IMR-90 (cell line): Measurements from ENCODE around the gene FAM237A. TPM values are rescaled to one million over a fixed set of nuclear protein-coding genes. Genes with fewer than 3 reads are reported as not detected.

Experiments
- ATAC-seq: fragments of 200-7000 bp; cut with Tn5 transposase; 2 replicates; pipeline ENCODE4 v1.9.1; 2020; ENCODE audit warnings: low read depth, mild to moderate bottlenecking, moderate library complexity
- Bru-seq: library from RNA; stranded (reverse); fragments of 400-500 nt; gene quantifications from one replicate; lab custom pipeline; 2021; lab: Mats Ljungman, UMichigan
- BruChase-seq, 2 experiments: library from RNA; stranded (reverse); fragments of 400-500 nt; gene quantifications; one replicate each; lab custom pipeline; 2021; lab: Mats Ljungman, UMichigan
- BruUV-seq: library from RNA; stranded (reverse); fragments of 400-500 nt; replicated peaks from 2 replicates; lab custom pipeline; 2021; lab: Mats Ljungman, UMichigan
- CTCF ChIA-PET: fragments of 300-600 bp; formaldehyde crosslinking; extraction: SDS; loops from one replicate; lab custom pipeline; 2021; ENCODE audit warnings: antibody characterized with exemption; lab: Yijun Ruan, JAX
- POLR2A ChIA-PET: fragments of 300-600 bp; sonication (Branson Sonifier 250); formaldehyde crosslinking; loops from one replicate; lab custom pipeline; 2022; ENCODE audit warnings: antibody characterized with exemption; ENCODE audit not compliant: unreplicated experiment; lab: Charles Lee
- DNase-seq: peaks from one replicate; pipeline ENCODE4 v3.0.0; 2013
- H2AFZ ChIP-seq: replicated peaks from 2 replicates; pipeline ENCODE3; 2013; ENCODE audit warnings: low read length, mild to moderate bottlenecking; ENCODE audit not compliant: poor library complexity
- H2AK5ac ChIP-seq: 2 replicates; pipeline ENCODE4 v1.6.1; 2013; ENCODE audit warnings: low read depth, low read length, inconsistent platforms
- H2AK9ac ChIP-seq: replicated peaks from 2 replicates; pipeline ENCODE3; 2013; ENCODE audit warnings: mild to moderate bottlenecking, low read depth, low read length, moderate library complexity; ENCODE audit not compliant: poor library complexity
- H2BK120ac ChIP-seq: 2 replicates; pipeline ENCODE4 v1.6.1; 2013; ENCODE audit warnings: low read depth, low read length, inconsistent platforms
- H2BK15ac ChIP-seq: 3 replicates; pipeline ENCODE4 v1.6.1; 2013; ENCODE audit warnings: low read depth, low read length, inconsistent platforms
- H2BK20ac ChIP-seq: 2 replicates; pipeline ENCODE4 v1.6.1; 2013; ENCODE audit warnings: low read depth, mild to moderate bottlenecking, inconsistent platforms, low read length, moderate library complexity
- H2BK5ac ChIP-seq: 2 replicates; pipeline ENCODE4 v1.6.1; 2013; ENCODE audit warnings: mild to moderate bottlenecking, low read depth, low read length, inconsistent platforms; ENCODE audit not compliant: poor library complexity, severe bottlenecking
- H3K14ac ChIP-seq: replicated peaks from 2 replicates; pipeline ENCODE4 v1.6.1; 2013; ENCODE audit warnings: low read depth, low read length, inconsistent platforms
- H3K18ac ChIP-seq: 2 replicates; pipeline ENCODE4 v1.6.1; 2013; ENCODE audit warnings: low read depth, low read length, control low read depth
- H3K23ac ChIP-seq: 2 replicates; pipeline ENCODE4 v1.6.1; 2013; ENCODE audit warnings: low read depth, low read length, inconsistent platforms
- H3K27ac ChIP-seq: 2 replicates; pipeline ENCODE4 v1.5.1; 2013; ENCODE audit warnings: mild to moderate bottlenecking, control low read depth, low read length; ENCODE audit not compliant: insufficient read depth
- H3K27me3 ChIP-seq: 2 replicates; pipeline ENCODE4 v1.6.1; 2013; ENCODE audit warnings: low read length; ENCODE audit not compliant: control insufficient read depth, insufficient read depth
- H3K36me3 ChIP-seq: 2 replicates; pipeline ENCODE4 v1.6.1; 2013; ENCODE audit warnings: low read length, mixed read lengths; ENCODE audit not compliant: control insufficient read depth, insufficient read depth
- H3K4ac ChIP-seq: 2 replicates; pipeline ENCODE4 v1.6.1; 2013; ENCODE audit warnings: low read depth, low read length, inconsistent platforms
- H3K4me1 ChIP-seq: 2 replicates; pipeline ENCODE4 v1.6.1; 2013; ENCODE audit warnings: low read length, mixed read lengths; ENCODE audit not compliant: control insufficient read depth, insufficient read depth
- H3K4me2 ChIP-seq: 2 replicates; pipeline ENCODE4 v1.6.1; 2013; ENCODE audit warnings: low read depth, mild to moderate bottlenecking, control low read depth, low read length, moderate library complexity
- H3K4me3 ChIP-seq: 2 replicates; pipeline ENCODE4 v1.5.1; 2013; ENCODE audit warnings: low read depth, mild to moderate bottlenecking, control low read depth, low read length, moderate library complexity; ENCODE audit not compliant: insufficient read depth
- H3K56ac ChIP-seq: 2 replicates; pipeline ENCODE4 v1.6.1; 2013; ENCODE audit warnings: low read length, inconsistent platforms; ENCODE audit not compliant: insufficient read depth; ENCODE audit errors: extremely low read depth
- H3K79me1 ChIP-seq, 2 experiments: 2 replicates each; pipeline ENCODE4 v1.6.1; 2013; ENCODE audit warnings: low read length in 2 of 2, inconsistent platforms in 1 of 2, low read depth in 1 of 2
- H3K9ac ChIP-seq: 2 replicates; pipeline ENCODE4 v1.6.1; 2013; ENCODE audit warnings: low read depth, low read length, control low read depth
- H3K9me1 ChIP-seq: 2 replicates; pipeline ENCODE4 v1.6.1; 2013; ENCODE audit warnings: low read length, inconsistent platforms; ENCODE audit not compliant: insufficient read depth
- H3K9me3 ChIP-seq: 2 replicates; pipeline ENCODE4 v1.6.1; 2013; ENCODE audit warnings: low read length; ENCODE audit not compliant: control insufficient read depth, insufficient read depth
- H4K20me1 ChIP-seq: 2 replicates; pipeline ENCODE4 v1.6.1; 2013; ENCODE audit warnings: low read length, inconsistent platforms; ENCODE audit not compliant: insufficient read depth
- H4K5ac ChIP-seq: 2 replicates; pipeline ENCODE4 v1.6.1; 2013; ENCODE audit warnings: mild to moderate bottlenecking, low read depth, low read length, control low read depth
- H4K8ac ChIP-seq, 2 experiments: 2 replicates each; pipeline ENCODE4 v1.6.1; 2013; ENCODE audit warnings: low read depth in 2 of 2, low read length in 2 of 2, control low read depth in 1 of 2, inconsistent platforms in 1 of 2
- H4K91ac ChIP-seq: 2 replicates; pipeline ENCODE4 v1.6.1; 2013; ENCODE audit warnings: low read depth, low read length, inconsistent platforms; ENCODE audit not compliant: insufficient read depth
- BHLHE40 ChIP-seq: fragments of 150-350 bp; IDR thresholded peaks from 2 replicates; pipeline ENCODE4 v1.6.1; 2016; ENCODE audit warnings: mild to moderate bottlenecking, low read depth, low read length
- NFE2L2 ChIP-seq: fragments of 150-350 bp; IDR thresholded peaks from 2 replicates; pipeline ENCODE4 v1.6.1; 2016; ENCODE audit warnings: low read depth, mild to moderate bottlenecking, low read length
- SMC3 ChIP-seq: fragments of 150-350 bp; IDR thresholded peaks from 2 replicates; pipeline ENCODE4 v1.6.1; 2016; ENCODE audit warnings: low read depth, mild to moderate bottlenecking, antibody characterized with exemption, low read length, moderate library complexity
- WGBS, 2 experiments: methylation state at CpG; one replicate each; pipeline versions ENCODE4 v1.1.5 to v1.1.7; 2013; ENCODE audit warnings: missing lambda C conversion rate in 2 of 2; ENCODE audit not compliant: insufficient read length in 1 of 2; ENCODE audit errors: extremely low coverage in 2 of 2; 5-methylcytosine and 5-hydroxymethylcytosine counted together
- dilution Hi-C: fragments of 300-500 bp; cut with HindIII; formaldehyde crosslinking; loops from one replicate; pipeline ENCODE4 v1.14.3; 2018; ENCODE audit warnings: low sequenced_read_pairs; ENCODE audit not compliant: unreplicated experiment
- in situ Hi-C: fragments of 300-500 bp; cut with MboI; formaldehyde crosslinking; loops from 3 replicates; pipeline ENCODE4 v1.14.3; 2019; ENCODE audit warnings: low sequenced_read_pairs, inconsistent platforms, mixed read lengths
- intact Hi-C: fragments of 100-400 bp; cut with micrococcal nuclease; formaldehyde crosslinking; loops from 2 replicates; pipeline ENCODE4 v1.10.0; 2022
- long read RNA-seq: library from polyadenylated mRNA; unstranded; transcript quantifications from one replicate; pipeline ENCODE4 v2.0.0, GENCODE V29; 2021; ENCODE audit not compliant: unreplicated experiment
- polyA plus RNA-seq, 3 experiments: library from polyadenylated mRNA; depleted of rRNA; stranded (reverse); fragments of >200 nt; gene quantifications; 2 replicates each; pipeline ENCODE4 v1.2.3, GENCODE V29; 2012; ENCODE audit warnings: low replicate concordance in 1 of 3
- total RNA-seq: library from RNA; depleted of rRNA; stranded (reverse); fragments of >200 nt; gene quantifications from 2 replicates; pipeline ENCODE4 v1.2.3, GENCODE V29; 2012; rRNA removed

The FAM237A gene
- not detected in 2 replicates for total RNA-seq
- polyA plus RNA-seq (2012; rRNA removed), result not detected in 2 replicates
- polyA plus RNA-seq (2012; cell fraction: cytosol; rRNA removed), result not detected in 2 replicates
- polyA plus RNA-seq (2012; cell fraction: nucleus; rRNA removed; ENCODE audit: low replicate concordance), result not detected in 2 replicates
- percentile 10 among the genes with signal in this experiment for Bru-seq, nascent RNA
- BruChase-seq, experiment 1, labeled RNA remaining after a 6-hour chase, result not detected
- BruChase-seq, experiment 2, labeled RNA remaining after a 2-hour chase, result percentile 10 among the genes with signal in this experiment
- long read RNA-seq, result 0 reads

GRCh38 chr2:206642075-206643025 is at the start of gene FAM237A:
Gene FAM237A, plus strand, starts transcription at chr2:206642487. Its CDS starts 1,750 bp downstream, at chr2:206644237.
- intact Hi-C loops (no loop called here), in situ Hi-C loops (no loop called here), dilution Hi-C loops (no loop called here)
- Histone ChIP-seq H3K4me3 (no peak within 1 kb of the TSS), H3K9me1 (no peaks in the 10 kb centered on the region), H4K20me1 (no peaks in the 10 kb centered on the region), H2BK120ac (no peak within 1 kb of the TSS), H2BK15ac (no peak within 1 kb of the TSS), H3K18ac (no peak within 1 kb of the TSS), H3K36me3 (no peaks in the 10 kb centered on the region), H3K23ac (no peak within 1 kb of the TSS), H3K9ac (no peak within 1 kb of the TSS), H2AK9ac (peak within 1 kb of the TSS; percentile 25), H3K4me1 (no peaks in the 10 kb centered on the region), H3K4ac (no peak within 1 kb of the TSS), H2BK20ac (no peak within 1 kb of the TSS), H4K91ac (no peak within 1 kb of the TSS), H2AFZ (no peak within 1 kb of the TSS), H3K9me3 (no peaks in the 10 kb centered on the region), H4K5ac (no peak within 1 kb of the TSS), H3K27ac (no peak within 1 kb of the TSS), H3K14ac (no peak within 1 kb of the TSS), H2AK5ac (no peak within 1 kb of the TSS), H2BK5ac (no peak within 1 kb of the TSS), H3K4me2 (no peak within 1 kb of the TSS), H3K79me1 (no peaks in the 10 kb centered on the region), H3K27me3 (peaks cover 10% of the 10 kb centered on the region), H4K8ac (no peak within 1 kb of the TSS), H3K56ac (no peak within 1 kb of the TSS)
- no TSS peak for BruUV-seq
- POLR2A ChIA-PET, result no interaction called here
- ATAC-seq (peak; percentile 89), DNase-seq (peak; percentile 57)
- WGBS, 2 experiments, result 7% methylated on average over 25 of the region's 56 CpGs; no CpG with 5 or more reads in 1 of the 2 experiments
- CTCF ChIA-PET, result interaction anchor here (0.7 to 0.8 kb wide), 2 partner anchors 12 to 44 kb away, joined by 3 read pairs; no protein-coding TSS in a partner anchor
- no peak for TF ChIP-seq BHLHE40
- TF ChIP-seq NFE2L2, result no peak
- TF ChIP-seq SMC3, result no peak
